Mucosa of descending colon (tissue), 3 donors: ENCODE measurements around the gene GPR142. TPM values are rescaled to one million over a fixed set of nuclear protein-coding genes. Genes with fewer than 3 reads are reported as not detected.

Experiments
- ATAC-seq: fragments of 200-7000 bp; cut with Tn5 transposase; one replicate; pipeline ENCODE4 v1.9.1; 2020; ENCODE audit warnings: mild to moderate bottlenecking, moderate library complexity
- DNase-seq, 3 donors: peaks; one replicate each; pipeline ENCODE4 v3.0.0-alpha.2; 2020
- H3K36me3 ChIP-seq: fragments of 200-600 bp; one replicate; pipeline ENCODE4 v1.8.0; 2021; ENCODE audit warnings: low read depth, mild to moderate bottlenecking
- H3K4me1 ChIP-seq: fragments of 200-600 bp; one replicate; pipeline ENCODE4 v1.8.0; 2021; ENCODE audit warnings: low read depth, mild to moderate bottlenecking
- H3K4me3 ChIP-seq: fragments of 200-600 bp; one replicate; pipeline ENCODE4 v1.8.0; 2021; ENCODE audit warnings: mild to moderate bottlenecking
- H3K9me3 ChIP-seq: fragments of 200-600 bp; one replicate; pipeline ENCODE4 v1.8.0; 2021; ENCODE audit warnings: mild to moderate bottlenecking
- intact Hi-C, 2 donors: fragments of 100-400 bp; cut with DNase I in 1 of 2; cut with micrococcal nuclease in 1 of 2; formaldehyde crosslinking; loops; one replicate each; pipeline versions ENCODE4 v1.11.0 to v1.11.1; 2022; cut with DNase I, micrococcal nuclease
- long read RNA-seq, 2 donors: library from polyadenylated mRNA; unstranded; transcript quantifications; one replicate each; pipeline ENCODE4 v2.0.0, GENCODE V29; 2019 to 2021
- total RNA-seq, 3 donors: library from RNA; stranded (reverse); fragmentation: NEBNext Ultra II Directional in 2 of 3; extraction: Animal tissue kit (Norgen Biotek cat#: 25700) in 2 of 3; gene quantifications; one replicate each; pipeline versions ENCODE4 v1.2.1 to v1.2.4, GENCODE V29; 2021 to 2023
- TF ChIP-seq, protein P1 (sequence below): fragments of 200-600 bp; IDR thresholded peaks from one replicate; pipeline ENCODE4 v1.8.0; 2022; ENCODE audit warnings: antibody characterized with exemption, mild to moderate bottlenecking
- donor health status: DM: no; HTN: no; CAD: no; lungs with moderate emphysema.
- donor health status: DM: no; HTN: no; CAD: no.
- donor health status: DM: no; HTN: yes; CAD: no.

The GPR142 gene
- under 1 TPM in 1 of 3 donors, not detected in 2; 0.17 TPM for total RNA-seq
- long read RNA-seq, donor 1 = 0 reads
- long read RNA-seq, donor 2 = 0 reads

DNA sequence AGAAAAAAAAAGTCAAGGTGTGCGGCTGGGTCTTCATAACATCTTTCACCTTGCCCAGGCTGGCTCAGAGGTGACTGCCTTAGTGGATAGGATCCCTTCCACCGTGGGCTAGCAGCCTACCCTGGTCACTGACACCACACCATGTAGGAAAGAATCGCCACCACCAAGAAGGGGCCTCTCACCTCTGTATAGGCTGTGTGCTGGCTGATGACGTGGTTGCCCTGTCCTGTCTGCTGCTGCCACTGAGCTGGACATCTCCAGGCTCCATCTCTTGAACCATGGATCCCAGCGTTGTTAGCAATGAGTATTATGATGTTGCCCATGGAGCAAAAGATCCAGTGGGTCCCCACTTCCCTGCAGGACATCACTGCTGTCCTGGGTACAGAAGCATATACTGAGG, at the start of gene GPR142:
TSS of gene GPR142 (plus strand) at position 301 of the 400 bp plus-strand sequence. CDS start 2,035 bp downstream, outside the sequence.
- Histone ChIP-seq H3K9me3 (no peaks in the 10 kb centered on the region), H3K4me1 (peaks cover 7% of the 10 kb centered on the region), H3K4me3 (no peak within 1 kb of the TSS), H3K36me3 (no peaks in the 10 kb centered on the region)
- intact Hi-C loops = no loop called here
- DNase-seq (no peak), ATAC-seq (no peak)
- TF ChIP-seq, protein P1, sequence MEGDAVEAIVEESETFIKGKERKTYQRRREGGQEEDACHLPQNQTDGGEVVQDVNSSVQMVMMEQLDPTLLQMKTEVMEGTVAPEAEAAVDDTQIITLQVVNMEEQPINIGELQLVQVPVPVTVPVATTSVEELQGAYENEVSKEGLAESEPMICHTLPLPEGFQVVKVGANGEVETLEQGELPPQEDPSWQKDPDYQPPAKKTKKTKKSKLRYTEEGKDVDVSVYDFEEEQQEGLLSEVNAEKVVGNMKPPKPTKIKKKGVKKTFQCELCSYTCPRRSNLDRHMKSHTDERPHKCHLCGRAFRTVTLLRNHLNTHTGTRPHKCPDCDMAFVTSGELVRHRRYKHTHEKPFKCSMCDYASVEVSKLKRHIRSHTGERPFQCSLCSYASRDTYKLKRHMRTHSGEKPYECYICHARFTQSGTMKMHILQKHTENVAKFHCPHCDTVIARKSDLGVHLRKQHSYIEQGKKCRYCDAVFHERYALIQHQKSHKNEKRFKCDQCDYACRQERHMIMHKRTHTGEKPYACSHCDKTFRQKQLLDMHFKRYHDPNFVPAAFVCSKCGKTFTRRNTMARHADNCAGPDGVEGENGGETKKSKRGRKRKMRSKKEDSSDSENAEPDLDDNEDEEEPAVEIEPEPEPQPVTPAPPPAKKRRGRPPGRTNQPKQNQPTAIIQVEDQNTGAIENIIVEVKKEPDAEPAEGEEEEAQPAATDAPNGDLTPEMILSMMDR = no peak

- intact Hi-C loops = no loop called here
- Histone ChIP-seq H3K36me3 (no peaks in the 10 kb centered on the region), H3K4me3 (no peak overlapping the region), H3K4me1 (no peaks in the 10 kb centered on the region), H3K9me3 (no peaks in the 10 kb centered on the region)
- TF ChIP-seq, protein P1 = no peak
- DNase-seq = no peak
- no peak for ATAC-seq
These were observed 48.9 kb upstream of the GPR142 start for GRCh38 chr17:74318391-74318790.

- Histone ChIP-seq H3K4me1 (peaks cover 11% of the 10 kb centered on the region), H3K36me3 (no peaks in the 10 kb centered on the region), H3K9me3 (no peaks in the 10 kb centered on the region), H3K4me3 (no peak overlapping the region)
- intact Hi-C loops = no loop called here
- TF ChIP-seq, protein P1 = no peak
- DNase-seq (no peak), ATAC-seq (no peak)
These were observed 42.8 kb upstream of the GPR142 start for GRCh38 chr17:74324521-74324920.

DNA sequence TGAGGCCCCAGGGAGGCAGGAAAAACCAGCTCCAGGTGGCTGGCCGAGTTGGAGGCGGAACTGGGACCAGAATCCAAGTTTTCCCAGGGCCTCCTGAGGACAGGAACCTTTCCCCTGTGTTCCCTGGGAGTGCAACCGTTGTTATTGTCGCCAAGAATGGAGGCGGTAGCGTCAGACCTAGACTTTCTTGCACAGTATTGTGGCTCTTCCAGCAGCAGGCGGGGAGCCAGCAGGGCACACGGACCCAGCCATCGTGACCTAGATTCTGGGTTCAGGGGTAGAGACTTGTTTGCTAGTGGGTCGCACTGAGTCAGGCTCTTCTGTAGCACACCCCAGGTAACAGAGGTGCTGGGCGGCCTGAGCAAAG, 41.9 kb upstream of the GPR142 start:
- peak; percentile 11 for ATAC-seq
- H3K4me3 ChIP-seq = no peak overlapping the region
- intact Hi-C loops = no loop called here

GRCh38 chr17:74325743-74326379, 41.4 kb upstream of the GPR142 start, which contains the start of gene KIF19:
KIF19 (plus strand) TSS chr17:74326226; CDS start chr17:74326350, 124 bp downstream.
- DNase-seq = peak in 2 of 3 donors; percentile 51 to 69
- intact Hi-C loops = no loop called here
- Histone ChIP-seq H3K36me3 (no peaks in the 10 kb centered on the region), H3K9me3 (no peaks in the 10 kb centered on the region), H3K4me3 (no peak within 1 kb of the TSS), H3K4me1 (peaks cover 11% of the 10 kb centered on the region)
- peak; percentile 85 for ATAC-seq
- TF ChIP-seq, protein P1 = no peak

More for the DNA sequence above, 41.9 kb upstream of the GPR142 start:
- Histone ChIP-seq H3K36me3 (no peaks in the 10 kb centered on the region), H3K9me3 (no peaks in the 10 kb centered on the region), H3K4me1 (peaks cover 11% of the 10 kb centered on the region)
- no peak for DNase-seq
- TF ChIP-seq, protein P1 = no peak
